ENCODE results near the gene PLXND1.
"Not testable (repeated sequence)": the region's sequence is repeated elsewhere in the genome, so short reads cannot be mapped to it uniquely, and the experiment has no call there.

Gene PLXND1

GRCh38 chr3:129650256-129650872 lies 43.9 kb upstream of the PLXND1 start:
- TF ChIP-seq MYC (IDR thresholded peaks at IDR 0.05; ENCODE audit: low read depth, low read length) (no peak), MAX (IDR thresholded peaks at IDR 0.05; ENCODE audit: low read depth, low read length) (no peak), POLR2A (IDR thresholded peaks at IDR 0.05; ENCODE audit: extremely low read depth, insufficient read length) (no peak)
- TF ChIP-seq, protein P1, sequence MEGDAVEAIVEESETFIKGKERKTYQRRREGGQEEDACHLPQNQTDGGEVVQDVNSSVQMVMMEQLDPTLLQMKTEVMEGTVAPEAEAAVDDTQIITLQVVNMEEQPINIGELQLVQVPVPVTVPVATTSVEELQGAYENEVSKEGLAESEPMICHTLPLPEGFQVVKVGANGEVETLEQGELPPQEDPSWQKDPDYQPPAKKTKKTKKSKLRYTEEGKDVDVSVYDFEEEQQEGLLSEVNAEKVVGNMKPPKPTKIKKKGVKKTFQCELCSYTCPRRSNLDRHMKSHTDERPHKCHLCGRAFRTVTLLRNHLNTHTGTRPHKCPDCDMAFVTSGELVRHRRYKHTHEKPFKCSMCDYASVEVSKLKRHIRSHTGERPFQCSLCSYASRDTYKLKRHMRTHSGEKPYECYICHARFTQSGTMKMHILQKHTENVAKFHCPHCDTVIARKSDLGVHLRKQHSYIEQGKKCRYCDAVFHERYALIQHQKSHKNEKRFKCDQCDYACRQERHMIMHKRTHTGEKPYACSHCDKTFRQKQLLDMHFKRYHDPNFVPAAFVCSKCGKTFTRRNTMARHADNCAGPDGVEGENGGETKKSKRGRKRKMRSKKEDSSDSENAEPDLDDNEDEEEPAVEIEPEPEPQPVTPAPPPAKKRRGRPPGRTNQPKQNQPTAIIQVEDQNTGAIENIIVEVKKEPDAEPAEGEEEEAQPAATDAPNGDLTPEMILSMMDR (IDR thresholded peaks at IDR 0.05; ENCODE audit: low read depth, low read length), result peak; percentile 49
- DNase-seq (ENCODE audit: low read depth), result peak; percentile 81
- no peak overlapping the region for H3K4me3 ChIP-seq (ENCODE audit: low read depth, low read length)

DNA sequence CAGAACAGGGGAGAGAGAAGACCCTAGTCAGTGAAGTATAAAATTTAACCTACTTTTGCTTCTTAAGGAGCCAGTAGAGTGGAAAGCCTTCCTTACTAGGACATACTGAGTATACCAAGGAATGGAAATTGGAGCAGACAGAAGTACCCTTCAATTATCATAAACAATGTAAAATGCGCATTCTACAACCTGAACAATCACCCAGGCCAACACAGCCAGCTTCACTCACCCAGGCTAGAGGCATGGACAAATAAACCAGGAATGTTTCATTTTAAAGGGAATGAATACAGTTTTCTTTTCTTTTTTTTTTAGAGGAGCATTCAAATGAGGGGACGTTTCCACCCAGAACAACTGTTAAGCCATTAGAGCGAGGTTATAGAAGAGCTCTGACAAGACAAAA lies 41.9 kb upstream of the PLXND1 start:
- TF ChIP-seq MYC (IDR thresholded peaks at IDR 0.05; ENCODE audit: low read depth, low read length), result no peak
- TF ChIP-seq, protein P1 (IDR thresholded peaks at IDR 0.05; ENCODE audit: low read depth, low read length), result no peak
- no peak for TF ChIP-seq MAX (IDR thresholded peaks at IDR 0.05; ENCODE audit: low read depth, low read length)
- TF ChIP-seq POLR2A (IDR thresholded peaks at IDR 0.05; ENCODE audit: extremely low read depth, insufficient read length), result no peak
- no peak overlapping the region for H3K4me3 ChIP-seq (ENCODE audit: low read depth, low read length)
- DNase-seq (ENCODE audit: low read depth), result no peak

- peak; percentile 61 for DNase-seq (ENCODE audit: low read depth)
- TF ChIP-seq MAX (IDR thresholded peaks at IDR 0.05; ENCODE audit: low read depth, low read length), result peak; percentile 76
- TF ChIP-seq MYC (IDR thresholded peaks at IDR 0.05; ENCODE audit: low read depth, low read length), result peak; percentile 49; the same call in 1 of the 2 replicates
- TF ChIP-seq, protein P1 (IDR thresholded peaks at IDR 0.05; ENCODE audit: low read depth, low read length), result no peak
Observed at GRCh38 chr3:129645286-129645685, 38.8 kb upstream of the PLXND1 start.

GRCh38 chr3:129644836-129645235 lies 38.4 kb upstream of the PLXND1 start:
- no peak overlapping the region for H3K4me3 ChIP-seq (ENCODE audit: low read depth, low read length)
- DNase-seq (ENCODE audit: low read depth), result no peak
- TF ChIP-seq MAX (IDR thresholded peaks at IDR 0.05; ENCODE audit: low read depth, low read length) (no peak), MYC (IDR thresholded peaks at IDR 0.05; ENCODE audit: low read depth, low read length) (no peak), POLR2A (IDR thresholded peaks at IDR 0.05; ENCODE audit: extremely low read depth, insufficient read length) (no peak)
- TF ChIP-seq, protein P1 (IDR thresholded peaks at IDR 0.05; ENCODE audit: low read depth, low read length), result no peak

More at GRCh38 chr3:129645286-129645685, 38.8 kb upstream of the PLXND1 start:
- H3K4me3 ChIP-seq (ENCODE audit: low read depth, low read length), result no peak overlapping the region

DNA sequence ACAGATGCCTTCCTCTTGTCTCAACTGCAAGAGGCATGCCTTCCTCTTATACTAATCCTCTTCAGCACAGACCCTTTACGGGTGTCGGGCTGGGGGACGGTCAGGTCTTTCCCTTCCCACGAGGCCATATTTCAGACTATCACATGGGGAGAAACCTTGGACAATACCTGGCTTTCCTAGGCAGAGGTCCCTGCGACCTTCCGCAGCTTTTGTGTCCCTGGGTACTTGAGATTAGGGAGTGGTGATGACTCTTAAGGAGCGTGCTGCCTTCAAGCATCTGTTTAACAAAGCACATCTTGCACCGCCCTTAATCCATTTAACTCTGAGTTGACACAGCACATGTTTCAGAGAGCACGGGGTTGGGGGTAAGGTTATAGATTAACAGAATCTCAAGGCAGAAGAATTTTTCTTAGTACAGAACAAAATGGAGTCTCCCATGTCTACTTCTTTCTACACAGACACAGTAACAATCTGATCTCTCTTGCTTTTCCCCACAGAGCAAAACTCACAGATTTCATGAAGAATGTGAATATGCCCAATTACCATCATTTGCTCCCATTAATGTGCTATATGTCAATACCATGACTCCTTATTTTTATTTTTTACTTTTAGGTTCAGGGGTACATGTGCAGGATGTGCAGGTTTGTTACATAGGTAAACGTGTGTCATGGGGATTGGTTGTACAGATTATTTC lies 35.2 kb upstream of the PLXND1 start:
- not testable (repeated sequence) for DNase-seq (ENCODE audit: low read depth); H3K4me3 ChIP-seq (ENCODE audit: low read depth, low read length)

- not testable (repeated sequence) for H3K4me3 ChIP-seq (ENCODE audit: low read depth, low read length); DNase-seq (ENCODE audit: low read depth)
Observed at GRCh38 chr3:129640985-129641384, 34.5 kb upstream of the PLXND1 start.

GRCh38 chr3:129638481-129638880 lies 32.0 kb upstream of the PLXND1 start:
- no peak overlapping the region for H3K4me3 ChIP-seq (ENCODE audit: low read depth, low read length)
- TF ChIP-seq POLR2A (IDR thresholded peaks at IDR 0.05; ENCODE audit: extremely low read depth, insufficient read length), result no peak
- no peak for TF ChIP-seq MAX (IDR thresholded peaks at IDR 0.05; ENCODE audit: low read depth, low read length)
- TF ChIP-seq, protein P1 (IDR thresholded peaks at IDR 0.05; ENCODE audit: low read depth, low read length), result no peak
- no peak for TF ChIP-seq MYC (IDR thresholded peaks at IDR 0.05; ENCODE audit: low read depth, low read length)
- DNase-seq (ENCODE audit: low read depth), result no peak

Data from NB4 (cell line).